ENCODE data around the gene NR2C2AP. TPM values are rescaled to one million over a fixed set of nuclear protein-coding genes. Genes with fewer than 3 reads are reported as not detected.
A peak's percentile ranks its signal among the peaks of the same experiment; 100 is the strongest.

The NR2C2AP gene
- total and polyA plus RNA-seq, 2 of the 4 experiments (the other 2 are of a cell fraction) = 5.4 to 9.0 TPM

DNA sequence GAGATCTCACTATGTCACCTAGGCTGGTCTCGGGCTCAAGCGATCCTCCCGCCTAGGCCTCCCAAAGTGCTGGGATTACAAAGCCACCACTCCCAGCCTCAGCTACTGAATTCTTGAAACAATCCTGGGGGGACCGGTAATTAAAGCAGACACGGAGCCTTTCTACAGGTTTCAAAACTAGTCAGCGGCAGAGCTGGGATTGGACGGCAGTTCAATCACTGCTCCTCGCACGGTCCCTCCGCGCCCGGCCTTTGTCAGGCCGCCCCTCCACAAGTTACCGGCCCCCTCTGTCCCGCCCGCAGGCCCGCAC lies 11.5 kb downstream of the NR2C2AP start:
- peak overlapping the region; percentile 96 for H3K4me3 ChIP-seq (ENCODE audit: insufficient read depth, low read depth, low read length)
- H3K56ac ChIP-seq (ENCODE audit: extremely low read depth, insufficient read depth, low read length) = peak overlapping the region; percentile 70
- H3K36me3 ChIP-seq (ENCODE audit: control insufficient read depth, insufficient read depth, low read length) = peaks cover 10% of the 10 kb centered on the region
- H2AFZ ChIP-seq (replicated peaks; ENCODE audit: low read length, poor library complexity) = peak overlapping the region; percentile 98
- H4K5ac ChIP-seq (ENCODE audit: low read depth, low read length) = peak overlapping the region; percentile 55
- H3K23ac ChIP-seq (ENCODE audit: low read depth, low read length) = peak overlapping the region; percentile 64; the same call in 1 of the 2 replicates
- H3K9ac ChIP-seq (ENCODE audit: low read depth, low read length) = peak overlapping the region; percentile 97
- in situ Hi-C loops (cut with MboI; ENCODE audit: low sequenced_read_pairs) = no loop called here
- H4K20me1 ChIP-seq (ENCODE audit: insufficient read depth, low read length) = peaks cover 9% of the 10 kb centered on the region
- peak overlapping the region; percentile 88 for H2AK9ac ChIP-seq (replicated peaks; ENCODE audit: low read depth, low read length, poor library complexity)
- 0% methylated on average over 12 of the region's 17 CpGs; no CpG with 5 or more reads in 1 of the 2 experiments for WGBS, 2 experiments (ENCODE audit: extremely low coverage in 2 of 2, insufficient read length in 1 of 2)
- dilution Hi-C loops (cut with HindIII; ENCODE audit: low sequenced_read_pairs, unreplicated experiment) = no loop called here
- H2BK20ac ChIP-seq (ENCODE audit: low read depth, low read length) = no peak overlapping the region
- no TSS peak for BruUV-seq (replicated peaks)
- H2BK5ac ChIP-seq (ENCODE audit: low read depth, low read length, poor library complexity, severe bottlenecking) = peak overlapping the region; percentile 38
- H3K9me3 ChIP-seq (ENCODE audit: control insufficient read depth, insufficient read depth, low read length) = no peaks in the 10 kb centered on the region
- no peaks in the 10 kb centered on the region; the same call in 1 of the 2 replicates for H3K9me1 ChIP-seq (ENCODE audit: insufficient read depth, low read length)
- no peaks in the 10 kb centered on the region for H3K27me3 ChIP-seq (ENCODE audit: control insufficient read depth, insufficient read depth, low read length)
- peak overlapping the region; percentile 85 for H3K27ac ChIP-seq (ENCODE audit: insufficient read depth, low read length)
- DNase-seq = no peak
- peak overlapping the region; percentile 69 for H3K4ac ChIP-seq (ENCODE audit: low read depth, low read length)
- ChIA-PET CTCF (no interaction called here), POLR2A (ENCODE audit: unreplicated experiment) (interaction anchor here (0.8 kb wide), 1 partner anchor 12 kb away, joined by 26 read pairs; the partner anchor contains the start of gene NR2C2AP)
- peak overlapping the region; percentile 69 for H2AK5ac ChIP-seq (ENCODE audit: low read depth, low read length)
- no peak overlapping the region for H2BK15ac ChIP-seq (ENCODE audit: low read depth, low read length)
- peak overlapping the region; percentile 89 for H3K4me2 ChIP-seq (ENCODE audit: low read depth, low read length)
- H2BK120ac ChIP-seq (ENCODE audit: low read depth, low read length) = no peak overlapping the region
- H3K18ac ChIP-seq (ENCODE audit: low read depth, low read length) = no peak overlapping the region
- H3K79me1 ChIP-seq (ENCODE audit: low read depth in 1 of 2, low read length in 2 of 2) = peaks cover 42 to 62% of the 10 kb centered on the region in 2 experiments
- peak overlapping the region; percentile 80 for H3K14ac ChIP-seq (replicated peaks; ENCODE audit: low read depth, low read length)
- peak overlapping the region; percentile 62; the same call in 1 of the 2 replicates for H4K91ac ChIP-seq (ENCODE audit: insufficient read depth, low read depth, low read length)
- H3K4me1 ChIP-seq (ENCODE audit: control insufficient read depth, insufficient read depth, low read length) = peaks cover 6% of the 10 kb centered on the region; the same call in 1 of the 2 replicates
- ATAC-seq (ENCODE audit: low read depth) = no peak
- TF ChIP-seq RCOR1 (IDR thresholded peaks at IDR 0.05; ENCODE audit: insufficient replicate concordance, low read length) (no peak), CHD1 (IDR thresholded peaks at IDR 0.05; ENCODE audit: low read depth, low read length) (no peak), CEBPB (IDR thresholded peaks at IDR 0.05; ENCODE audit: low read depth, low read length) (no peak), POLR2A (IDR thresholded peaks at IDR 0.05; ENCODE audit: low read depth, low read length) (no peak), NFE2L2 (IDR thresholded peaks at IDR 0.05; ENCODE audit: low read depth, low read length) (no peak), BHLHE40 (IDR thresholded peaks at IDR 0.05; ENCODE audit: low read depth, low read length) (no peak), FOS (IDR thresholded peaks at IDR 0.05; ENCODE audit: low read depth, low read length) (no peak), MAZ (IDR thresholded peaks at IDR 0.05; ENCODE audit: borderline replicate concordance, low read depth, low read length) (no peak), RFX5 (IDR thresholded peaks at IDR 0.05; ENCODE audit: low read depth, low read length) (no peak), RAD21 (IDR thresholded peaks at IDR 0.05; ENCODE audit: low read length) (no peak), SMC3 (IDR thresholded peaks at IDR 0.05; ENCODE audit: low read depth, low read length) (no peak), MAFK (IDR thresholded peaks at IDR 0.05; ENCODE audit: low read depth, low read length) (no peak), MXI1 (IDR thresholded peaks at IDR 0.05; ENCODE audit: borderline replicate concordance, low read depth, low read length) (no peak)
- TF ChIP-seq, protein P1, sequence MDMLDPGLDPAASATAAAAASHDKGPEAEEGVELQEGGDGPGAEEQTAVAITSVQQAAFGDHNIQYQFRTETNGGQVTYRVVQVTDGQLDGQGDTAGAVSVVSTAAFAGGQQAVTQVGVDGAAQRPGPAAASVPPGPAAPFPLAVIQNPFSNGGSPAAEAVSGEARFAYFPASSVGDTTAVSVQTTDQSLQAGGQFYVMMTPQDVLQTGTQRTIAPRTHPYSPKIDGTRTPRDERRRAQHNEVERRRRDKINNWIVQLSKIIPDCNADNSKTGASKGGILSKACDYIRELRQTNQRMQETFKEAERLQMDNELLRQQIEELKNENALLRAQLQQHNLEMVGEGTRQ (IDR thresholded peaks at IDR 0.05; ENCODE audit: low read depth, low read length) = no peak
- TF ChIP-seq, protein P2, sequence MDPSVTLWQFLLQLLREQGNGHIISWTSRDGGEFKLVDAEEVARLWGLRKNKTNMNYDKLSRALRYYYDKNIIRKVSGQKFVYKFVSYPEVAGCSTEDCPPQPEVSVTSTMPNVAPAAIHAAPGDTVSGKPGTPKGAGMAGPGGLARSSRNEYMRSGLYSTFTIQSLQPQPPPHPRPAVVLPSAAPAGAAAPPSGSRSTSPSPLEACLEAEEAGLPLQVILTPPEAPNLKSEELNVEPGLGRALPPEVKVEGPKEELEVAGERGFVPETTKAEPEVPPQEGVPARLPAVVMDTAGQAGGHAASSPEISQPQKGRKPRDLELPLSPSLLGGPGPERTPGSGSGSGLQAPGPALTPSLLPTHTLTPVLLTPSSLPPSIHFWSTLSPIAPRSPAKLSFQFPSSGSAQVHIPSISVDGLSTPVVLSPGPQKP (IDR thresholded peaks at IDR 0.05; ENCODE audit: borderline replicate concordance, low read depth, low read length) = no peak
- TF ChIP-seq, protein P3, sequence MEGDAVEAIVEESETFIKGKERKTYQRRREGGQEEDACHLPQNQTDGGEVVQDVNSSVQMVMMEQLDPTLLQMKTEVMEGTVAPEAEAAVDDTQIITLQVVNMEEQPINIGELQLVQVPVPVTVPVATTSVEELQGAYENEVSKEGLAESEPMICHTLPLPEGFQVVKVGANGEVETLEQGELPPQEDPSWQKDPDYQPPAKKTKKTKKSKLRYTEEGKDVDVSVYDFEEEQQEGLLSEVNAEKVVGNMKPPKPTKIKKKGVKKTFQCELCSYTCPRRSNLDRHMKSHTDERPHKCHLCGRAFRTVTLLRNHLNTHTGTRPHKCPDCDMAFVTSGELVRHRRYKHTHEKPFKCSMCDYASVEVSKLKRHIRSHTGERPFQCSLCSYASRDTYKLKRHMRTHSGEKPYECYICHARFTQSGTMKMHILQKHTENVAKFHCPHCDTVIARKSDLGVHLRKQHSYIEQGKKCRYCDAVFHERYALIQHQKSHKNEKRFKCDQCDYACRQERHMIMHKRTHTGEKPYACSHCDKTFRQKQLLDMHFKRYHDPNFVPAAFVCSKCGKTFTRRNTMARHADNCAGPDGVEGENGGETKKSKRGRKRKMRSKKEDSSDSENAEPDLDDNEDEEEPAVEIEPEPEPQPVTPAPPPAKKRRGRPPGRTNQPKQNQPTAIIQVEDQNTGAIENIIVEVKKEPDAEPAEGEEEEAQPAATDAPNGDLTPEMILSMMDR (conservative IDR thresholded peaks at IDR 0.05; ENCODE audit: low read depth, low read length) = no peak
- peak overlapping the region; percentile 74 to 84; a peak in 3 of 4 replicates for H4K8ac ChIP-seq (ENCODE audit: low read depth in 2 of 2, low read length in 2 of 2)
- intact Hi-C loops (cut with micrococcal nuclease) = loop anchor here (2.0 kb wide), 1 partner anchor 129 kb away; the partner anchor contains the start of genes MAU2 and SUGP1

Data from IMR-90 (cell line).